ENCODE data around the gene PYCARD. TPM values are rescaled to one million over a fixed set of nuclear protein-coding genes. Genes with fewer than 3 reads are reported as not detected.
"Not testable (repeated sequence)": the region's sequence is repeated elsewhere in the genome, so short reads cannot be mapped to it uniquely, and the experiment has no call there.

Gene PYCARD
- total and polyA plus RNA-seq, 10 of the 15 experiments (the other 5 are each of a cell fraction or from before 2014, with no cell fraction given), result 5.1 to 106 (median 45.9) TPM

DNA sequence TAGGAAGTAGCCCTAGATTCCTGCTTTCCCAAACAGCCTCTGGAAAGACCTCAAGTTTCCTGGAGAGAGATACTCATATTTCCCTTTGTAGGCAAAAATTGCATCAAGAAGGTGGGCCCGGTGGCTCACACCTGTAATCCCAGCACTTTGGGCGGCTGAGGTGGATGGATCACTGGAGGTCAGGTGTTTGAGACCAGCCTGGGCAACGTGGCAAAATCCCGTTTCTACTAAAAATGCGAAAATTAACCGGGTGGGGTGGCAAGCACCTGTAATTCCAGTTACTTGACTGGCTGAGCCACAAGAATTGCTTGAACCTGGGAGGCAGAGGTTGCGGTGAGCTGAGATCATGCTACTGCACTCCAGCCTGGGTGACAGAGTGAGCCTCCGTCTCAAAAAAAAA, 2.4 kb downstream of the PYCARD start:
- BruUV-seq (replicated peaks); H3K27me3 ChIP-seq (replicated peaks in 1 of 2; ENCODE audit: control insufficient read depth in 2 of 2, insufficient read depth in 2 of 2, low read length in 1 of 2); H2AFZ ChIP-seq (ENCODE audit: control insufficient read depth, low read depth, low read length); H3K27ac ChIP-seq (ENCODE audit: control insufficient read depth, insufficient read depth); H3K4me3 ChIP-seq; ATAC-seq; DNase-seq (ENCODE audit: low read depth, low spot score); H3K4me2 ChIP-seq (ENCODE audit: control insufficient read depth, insufficient read depth); H3K79me2 ChIP-seq (ENCODE audit: control insufficient read depth, insufficient read depth, low read length); H3K9me3 ChIP-seq (replicated peaks; ENCODE audit: control insufficient read depth, insufficient read depth, low read length); FAIRE-seq; H3K9ac ChIP-seq (ENCODE audit: control insufficient read depth, insufficient read depth, low read length); H4K20me1 ChIP-seq (ENCODE audit: control insufficient read depth, insufficient read depth): not testable (repeated sequence)
- 73% methylated on average over 8 of the region's 8 CpGs for WGBS (ENCODE audit: insufficient coverage, insufficient replicate concordance, low lambda C conversion rate, missing lambda C conversion rate)
- peaks cover 3 to 13% of the 10 kb centered on the region in 2 experiments for H3K36me3 ChIP-seq (ENCODE audit: control insufficient read depth in 2 of 2, insufficient read depth in 2 of 2, low read length in 1 of 2)
- ChIA-PET SMC1A (ENCODE audit: uncharacterized antibody, unreplicated experiment) (interaction anchor here (1.5 to 1.6 kb wide), 2 partner anchors 10 to 154 kb away, joined by 4 to 5 read pairs; no protein-coding TSS in a partner anchor), CTCF (interaction anchor here (0.7 to 3.5 kb wide), 5 partner anchors 43 to 184 kb away, joined by 3 to 26 read pairs (median 4); no protein-coding TSS in a partner anchor), POLR2A (interaction anchor here (0.8 to 1.7 kb wide), 3 partner anchors 10 to 57 kb away, joined by 3 to 4 read pairs (median 3); no protein-coding TSS in a partner anchor), RAD21 (ENCODE audit: unreplicated experiment) (interaction anchor here (2.6 kb wide), 1 partner anchor 133 kb away, joined by 11 read pairs; no protein-coding TSS in a partner anchor)
- intact Hi-C loops (cut with micrococcal nuclease; ENCODE audit: unreplicated experiment) (loop anchor here (5.0 kb wide), 3 partner anchors 87 to 242 kb away; partner anchors contain the start of gene ZNF843), in situ Hi-C loops (cut with MboI) (loop anchor here (5.0 to 10.0 kb wide), 2 partner anchors 242 to 675 kb away; partner anchors contain the start of genes ZNF267 and ZNF843)
- H3K4me1 ChIP-seq (ENCODE audit: control insufficient read depth, insufficient read depth, low read length), result peaks cover 24% of the 10 kb centered on the region

- BruUV-seq (replicated peaks), result no TSS peak
- RAD21 ChIA-PET (ENCODE audit: unreplicated experiment), result no interaction called here
- H3K4me1 ChIP-seq (ENCODE audit: control insufficient read depth, insufficient read depth, low read length), result peaks cover 24% of the 10 kb centered on the region
- in situ Hi-C loops (cut with MboI), result loop anchor here (5.0 to 10.0 kb wide), 2 partner anchors 243 to 675 kb away; partner anchors contain the start of genes ZNF267 and ZNF843
- H2AFZ ChIP-seq (ENCODE audit: control insufficient read depth, low read depth, low read length), result no peak overlapping the region
- 84% methylated on average over 5 of the region's 5 CpGs for WGBS (ENCODE audit: insufficient coverage, insufficient replicate concordance, low lambda C conversion rate, missing lambda C conversion rate)
- DNase-seq (ENCODE audit: low read depth, low spot score) (no peak), FAIRE-seq (peak; percentile 47), ATAC-seq (no peak)
- POLR2A ChIA-PET, result interaction anchor here (0.5 to 1.9 kb wide), 4 partner anchors 14 to 58 kb away, joined by 3 to 10 read pairs (median 6); no protein-coding TSS in a partner anchor
- H3K36me3 ChIP-seq (ENCODE audit: control insufficient read depth in 2 of 2, insufficient read depth in 2 of 2, low read length in 1 of 2), result peaks cover 5 to 17% of the 10 kb centered on the region in 2 experiments
- H4K20me1 ChIP-seq (ENCODE audit: control insufficient read depth, insufficient read depth), result no peaks in the 10 kb centered on the region
- H3K4me3 ChIP-seq, result no peak overlapping the region
- no peak overlapping the region for H3K27ac ChIP-seq (ENCODE audit: control insufficient read depth, insufficient read depth)
- intact Hi-C loops (cut with micrococcal nuclease; ENCODE audit: unreplicated experiment), result loop anchor here (5.0 kb wide), 3 partner anchors 88 to 243 kb away; partner anchors contain the start of gene ZNF843
- TF ChIP-seq POLR2AphosphoS5 (IDR thresholded peaks at IDR 0.05; ENCODE audit: low read length), result peak; percentile 24; the same call in 1 of the 2 replicates
- TF ChIP-seq POLR2A (IDR thresholded peaks at IDR 0.05; ENCODE audit: low read depth, low read length), result peak; percentile 69
- TF ChIP-seq NR2F1 (conservative IDR thresholded peaks at IDR 0.05), result no peak
- peak; percentile 34; the same call in 1 of the 2 replicates for TF ChIP-seq MTA3 (IDR thresholded peaks at IDR 0.05; ENCODE audit: borderline replicate concordance, low read length)
- no peak for TF ChIP-seq SREBF2 (IDR thresholded peaks at IDR 0.05; ENCODE audit: low read length)
- TF ChIP-seq POLR2AphosphoS2 (IDR thresholded peaks at IDR 0.05; ENCODE audit: low read depth, low read length), result 0 out of 2 replicates have a peak, but pooled peaks have one; percentile 43
- SMC1A ChIA-PET (ENCODE audit: uncharacterized antibody, unreplicated experiment), result interaction anchor here (0.6 to 1.1 kb wide), 4 partner anchors 10 to 134 kb away, joined by 3 to 4 read pairs (median 3); no protein-coding TSS in a partner anchor
- no peak overlapping the region for H3K9ac ChIP-seq (ENCODE audit: control insufficient read depth, insufficient read depth, low read length)
- H3K27me3 ChIP-seq (replicated peaks in 1 of 2; ENCODE audit: control insufficient read depth in 2 of 2, insufficient read depth in 2 of 2, low read length in 1 of 2), result no peaks in the 10 kb centered on the region
- CTCF ChIA-PET, result interaction anchor here (1.1 kb wide), 1 partner anchor 43 kb away, joined by 3 read pairs; no protein-coding TSS in a partner anchor
- H3K9me3 ChIP-seq (replicated peaks; ENCODE audit: control insufficient read depth, insufficient read depth, low read length), result no peaks in the 10 kb centered on the region
- H3K4me2 ChIP-seq (ENCODE audit: control insufficient read depth, insufficient read depth), result no peak overlapping the region
- H3K79me2 ChIP-seq (ENCODE audit: control insufficient read depth, insufficient read depth, low read length), result peaks cover 3% of the 10 kb centered on the region; the same call in 1 of the 2 replicates
These were observed 3.0 kb downstream of the PYCARD start for GRCh38 chr16:31199430-31200041.
